ENCODE data around the gene BAK1.

Gene BAK1

DNA sequence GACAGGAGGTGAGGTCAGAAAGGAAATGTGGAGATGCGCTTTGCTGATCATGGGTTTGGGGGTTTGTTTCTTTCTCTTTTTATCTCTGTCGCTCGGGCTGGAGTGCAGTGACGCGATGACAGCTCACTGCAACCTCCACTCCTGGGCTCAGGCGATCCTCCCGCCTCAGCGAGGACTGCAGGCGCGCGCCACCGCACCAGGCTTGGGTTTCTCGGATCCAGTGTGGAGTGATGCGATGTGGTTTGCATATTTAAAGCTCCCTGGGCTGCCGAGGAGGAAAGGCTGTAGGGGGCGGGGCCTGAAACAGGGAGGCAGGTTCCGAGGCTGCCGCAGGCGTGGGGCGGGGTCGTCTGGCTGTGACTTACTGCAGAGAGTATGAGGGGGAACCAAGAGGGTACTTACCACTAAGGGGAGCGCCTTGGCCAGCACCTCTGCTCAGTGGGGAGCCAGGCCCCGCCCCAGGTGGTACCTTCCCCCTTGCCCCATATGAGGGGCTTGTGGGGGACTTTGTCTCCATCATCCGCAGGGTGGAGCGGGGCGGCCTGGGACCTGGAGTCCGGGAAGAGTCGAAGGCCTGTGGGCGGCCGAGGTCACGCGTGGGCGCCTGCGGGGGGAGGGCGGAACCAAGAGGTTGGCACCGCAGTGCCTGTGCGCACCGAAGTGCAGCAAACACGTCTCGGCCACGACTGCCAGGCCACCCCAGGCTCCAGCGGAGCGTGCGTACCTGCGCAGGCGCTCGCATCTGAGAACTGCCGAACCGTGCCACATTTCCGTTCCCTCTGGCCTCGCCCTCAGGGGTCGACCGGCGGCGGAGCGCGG, 12.7 kb upstream of the BAK1 start:
- peaks cover 24% of the 10 kb centered on the region for H3K4me1 ChIP-seq (ENCODE audit: control insufficient read depth, insufficient read depth, low read length)
- H3K27me3 ChIP-seq (ENCODE audit: control insufficient read depth, insufficient read depth, low read length) = peaks cover 4% of the 10 kb centered on the region; the same call in 1 of the 2 replicates
- H3K9ac ChIP-seq (ENCODE audit: low read depth, low read length) = no peak overlapping the region

DNA sequence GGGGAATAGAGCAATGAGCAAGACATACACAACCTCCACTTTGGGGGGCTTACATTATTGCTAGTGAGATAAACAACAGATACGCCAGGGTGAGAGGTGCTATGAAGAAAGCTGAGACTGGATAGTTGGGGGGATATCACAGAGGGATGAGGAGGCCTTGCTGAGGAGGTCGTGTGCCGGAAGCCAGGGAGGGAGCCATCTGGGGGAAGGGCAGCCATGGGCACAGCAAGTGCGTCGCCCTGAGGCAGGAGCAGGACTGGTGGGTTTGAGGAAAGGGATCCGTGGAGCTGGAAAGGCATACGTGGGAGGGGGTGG, 12.2 kb upstream of the BAK1 start:
- H3K9me3 ChIP-seq (ENCODE audit: control insufficient read depth, insufficient read depth, low read length) = no peaks in the 10 kb centered on the region
- H3K27ac ChIP-seq (ENCODE audit: low read depth, low read length) = no peak overlapping the region
- H3K27me3 ChIP-seq (ENCODE audit: control insufficient read depth, insufficient read depth, low read length) = peaks cover 4% of the 10 kb centered on the region; the same call in 1 of the 2 replicates
- no peak overlapping the region for H3K4me3 ChIP-seq (ENCODE audit: low read depth, low read length)
- H3K9ac ChIP-seq (ENCODE audit: low read depth, low read length) = no peak overlapping the region
- H3K36me3 ChIP-seq (ENCODE audit: control insufficient read depth, insufficient read depth, low read length) = no peaks in the 10 kb centered on the region
- H3K4me1 ChIP-seq (ENCODE audit: control insufficient read depth, insufficient read depth, low read length) = peaks cover 24% of the 10 kb centered on the region

More for the DNA sequence above, 12.7 kb upstream of the BAK1 start:
- no peaks in the 10 kb centered on the region for H3K9me3 ChIP-seq (ENCODE audit: control insufficient read depth, insufficient read depth, low read length)
- no peaks in the 10 kb centered on the region for H3K36me3 ChIP-seq (ENCODE audit: control insufficient read depth, insufficient read depth, low read length)
- peak overlapping the region; percentile 55 for H3K4me3 ChIP-seq (ENCODE audit: low read depth, low read length)
- H3K27ac ChIP-seq (ENCODE audit: low read depth, low read length) = no peak overlapping the region

- Histone ChIP-seq H3K4me1 (ENCODE audit: control insufficient read depth, insufficient read depth, low read length) (peaks cover 24% of the 10 kb centered on the region), H3K27me3 (ENCODE audit: control insufficient read depth, insufficient read depth, low read length) (peaks cover 4% of the 10 kb centered on the region; the same call in 1 of the 2 replicates), H3K9me3 (ENCODE audit: control insufficient read depth, insufficient read depth, low read length) (no peaks in the 10 kb centered on the region), H3K4me3 (ENCODE audit: low read depth, low read length) (no peak overlapping the region), H3K36me3 (ENCODE audit: control insufficient read depth, insufficient read depth, low read length) (no peaks in the 10 kb centered on the region), H3K9ac (ENCODE audit: low read depth, low read length) (no peak overlapping the region), H3K27ac (ENCODE audit: low read depth, low read length) (no peak overlapping the region)
These were observed 11.5 kb upstream of the BAK1 start for GRCh38 chr6:33591424-33592032.

GRCh38 chr6:33590531-33591198, 10.6 kb upstream of the BAK1 start:
- Histone ChIP-seq H3K4me3 (ENCODE audit: low read depth, low read length) (no peak overlapping the region), H3K4me1 (ENCODE audit: control insufficient read depth, insufficient read depth, low read length) (peaks cover 24% of the 10 kb centered on the region), H3K9ac (ENCODE audit: low read depth, low read length) (no peak overlapping the region), H3K36me3 (ENCODE audit: control insufficient read depth, insufficient read depth, low read length) (no peaks in the 10 kb centered on the region), H3K27me3 (ENCODE audit: control insufficient read depth, insufficient read depth, low read length) (peaks cover 4% of the 10 kb centered on the region; the same call in 1 of the 2 replicates), H3K27ac (ENCODE audit: low read depth, low read length) (peak overlapping the region; percentile 64), H3K9me3 (ENCODE audit: control insufficient read depth, insufficient read depth, low read length) (no peaks in the 10 kb centered on the region)

- Histone ChIP-seq H3K4me3 (ENCODE audit: low read depth, low read length) (no peak overlapping the region), H3K27ac (ENCODE audit: low read depth, low read length) (peak overlapping the region; percentile 85), H3K36me3 (ENCODE audit: control insufficient read depth, insufficient read depth, low read length) (no peaks in the 10 kb centered on the region), H3K9ac (ENCODE audit: low read depth, low read length) (no peak overlapping the region), H3K27me3 (ENCODE audit: control insufficient read depth, insufficient read depth, low read length) (peaks cover 4% of the 10 kb centered on the region; the same call in 1 of the 2 replicates), H3K4me1 (ENCODE audit: control insufficient read depth, insufficient read depth, low read length) (peaks cover 21% of the 10 kb centered on the region), H3K9me3 (ENCODE audit: control insufficient read depth, insufficient read depth, low read length) (no peaks in the 10 kb centered on the region)
These were observed 9.9 kb upstream of the BAK1 start for GRCh38 chr6:33589731-33590530.

- no peaks in the 10 kb centered on the region for H3K9me3 ChIP-seq (ENCODE audit: control insufficient read depth, insufficient read depth, low read length)
- H3K27me3 ChIP-seq (ENCODE audit: control insufficient read depth, insufficient read depth, low read length) = peaks cover 4% of the 10 kb centered on the region; the same call in 1 of the 2 replicates
- no peaks in the 10 kb centered on the region for H3K36me3 ChIP-seq (ENCODE audit: control insufficient read depth, insufficient read depth, low read length)
- H3K4me3 ChIP-seq (ENCODE audit: low read depth, low read length) = no peak overlapping the region
- no peak overlapping the region for H3K9ac ChIP-seq (ENCODE audit: low read depth, low read length)
- H3K27ac ChIP-seq (ENCODE audit: low read depth, low read length) = no peak overlapping the region
- H3K4me1 ChIP-seq (ENCODE audit: control insufficient read depth, insufficient read depth, low read length) = peaks cover 21% of the 10 kb centered on the region
These were observed 9.3 kb upstream of the BAK1 start for GRCh38 chr6:33589392-33589730.

GRCh38 chr6:33588894-33589293, 8.8 kb upstream of the BAK1 start:
- H3K9ac ChIP-seq (ENCODE audit: low read depth, low read length) = no peak overlapping the region
- peaks cover 4% of the 10 kb centered on the region; the same call in 1 of the 2 replicates for H3K27me3 ChIP-seq (ENCODE audit: control insufficient read depth, insufficient read depth, low read length)
- H3K36me3 ChIP-seq (ENCODE audit: control insufficient read depth, insufficient read depth, low read length) = no peaks in the 10 kb centered on the region
- H3K9me3 ChIP-seq (ENCODE audit: control insufficient read depth, insufficient read depth, low read length) = no peaks in the 10 kb centered on the region
- no peak overlapping the region for H3K27ac ChIP-seq (ENCODE audit: low read depth, low read length)
- H3K4me1 ChIP-seq (ENCODE audit: control insufficient read depth, insufficient read depth, low read length) = peaks cover 21% of the 10 kb centered on the region
- no peak overlapping the region for H3K4me3 ChIP-seq (ENCODE audit: low read depth, low read length)

GRCh38 chr6:33587529-33587928, 7.5 kb upstream of the BAK1 start:
- Histone ChIP-seq H3K9ac (ENCODE audit: low read depth, low read length) (no peak overlapping the region), H3K4me3 (ENCODE audit: low read depth, low read length) (no peak overlapping the region), H3K4me1 (ENCODE audit: control insufficient read depth, insufficient read depth, low read length) (peaks cover 16% of the 10 kb centered on the region), H3K36me3 (ENCODE audit: control insufficient read depth, insufficient read depth, low read length) (no peaks in the 10 kb centered on the region), H3K27me3 (ENCODE audit: control insufficient read depth, insufficient read depth, low read length) (no peaks in the 10 kb centered on the region), H3K27ac (ENCODE audit: low read depth, low read length) (no peak overlapping the region), H3K9me3 (ENCODE audit: control insufficient read depth, insufficient read depth, low read length) (no peaks in the 10 kb centered on the region)

GRCh38 chr6:33586108-33586640, 6.1 kb upstream of the BAK1 start:
- H3K9me3 ChIP-seq (ENCODE audit: control insufficient read depth, insufficient read depth, low read length) = no peaks in the 10 kb centered on the region
- H3K4me1 ChIP-seq (ENCODE audit: control insufficient read depth, insufficient read depth, low read length) = peaks cover 12% of the 10 kb centered on the region
- no peak overlapping the region for H3K4me3 ChIP-seq (ENCODE audit: low read depth, low read length)
- H3K27ac ChIP-seq (ENCODE audit: low read depth, low read length) = no peak overlapping the region
- no peak overlapping the region for H3K9ac ChIP-seq (ENCODE audit: low read depth, low read length)
- H3K27me3 ChIP-seq (ENCODE audit: control insufficient read depth, insufficient read depth, low read length) = no peaks in the 10 kb centered on the region
- H3K36me3 ChIP-seq (ENCODE audit: control insufficient read depth, insufficient read depth, low read length) = no peaks in the 10 kb centered on the region

DNA sequence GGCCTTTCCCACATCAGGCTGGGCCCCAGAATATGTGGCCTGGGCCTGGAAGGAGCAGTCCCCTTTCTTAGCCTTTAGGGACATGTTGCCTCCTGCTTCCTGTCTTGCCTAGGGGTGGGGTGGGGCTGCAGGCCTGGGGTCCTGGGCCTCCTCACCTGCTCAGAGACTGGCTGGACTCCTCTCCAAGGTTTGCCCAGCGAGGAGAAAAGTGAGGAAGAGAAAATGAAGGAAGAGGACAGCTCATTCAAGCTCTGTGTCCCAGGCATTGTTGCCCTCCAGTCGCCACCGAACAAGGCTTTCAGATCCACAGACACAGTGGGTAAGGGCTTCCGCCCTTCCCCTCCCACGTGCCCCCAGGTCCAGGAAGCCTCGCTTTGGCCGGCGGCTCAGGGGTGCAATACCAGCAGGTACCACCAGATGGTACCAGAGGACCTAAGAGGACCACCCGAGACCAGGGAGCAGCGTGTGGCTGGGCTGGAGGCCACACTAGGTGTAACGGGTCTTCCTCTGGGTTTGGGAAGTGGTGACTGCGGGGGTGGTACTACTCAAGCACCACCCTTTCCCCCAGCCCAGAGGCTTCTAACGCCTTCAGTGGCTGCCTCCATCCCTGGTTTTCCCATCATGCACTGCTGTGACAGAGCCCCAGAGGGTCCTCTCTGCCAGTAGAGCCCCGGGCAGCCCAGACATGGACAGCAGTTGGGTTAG, 5.5 kb upstream of the BAK1 start:
- H3K27me3 ChIP-seq (ENCODE audit: control insufficient read depth, insufficient read depth, low read length) = no peaks in the 10 kb centered on the region
- H3K9ac ChIP-seq (ENCODE audit: low read depth, low read length) = no peak overlapping the region
- no peak overlapping the region for H3K27ac ChIP-seq (ENCODE audit: low read depth, low read length)
- H3K4me1 ChIP-seq (ENCODE audit: control insufficient read depth, insufficient read depth, low read length) = peaks cover 6% of the 10 kb centered on the region
- no peaks in the 10 kb centered on the region for H3K9me3 ChIP-seq (ENCODE audit: control insufficient read depth, insufficient read depth, low read length)
- no peak overlapping the region for H3K4me3 ChIP-seq (ENCODE audit: low read depth, low read length)
- H3K36me3 ChIP-seq (ENCODE audit: control insufficient read depth, insufficient read depth, low read length) = no peaks in the 10 kb centered on the region

Data from HUES48 (cell line).